IMR-90 (cell line): ENCODE measurements around the gene ZNF485. TPM values are rescaled to one million over a fixed set of nuclear protein-coding genes. Genes with fewer than 3 reads are reported as not detected.

Experiments
- ATAC-seq: fragments of 200-7000 bp; cut with Tn5 transposase; 2 replicates; pipeline ENCODE4 v1.9.1; 2020; ENCODE audit warnings: low read depth, mild to moderate bottlenecking, moderate library complexity
- BruUV-seq: library from RNA; stranded (reverse); fragments of 400-500 nt; replicated peaks from 2 replicates; lab custom pipeline; 2021; lab: Mats Ljungman, UMichigan
- CTCF ChIA-PET: fragments of 300-600 bp; formaldehyde crosslinking; extraction: SDS; loops from one replicate; lab custom pipeline; 2021; ENCODE audit warnings: antibody characterized with exemption; lab: Yijun Ruan, JAX
- POLR2A ChIA-PET: fragments of 300-600 bp; sonication (Branson Sonifier 250); formaldehyde crosslinking; loops from one replicate; lab custom pipeline; 2022; ENCODE audit warnings: antibody characterized with exemption; ENCODE audit not compliant: unreplicated experiment; lab: Charles Lee
- DNase-seq: peaks from one replicate; pipeline ENCODE4 v3.0.0; 2013
- H2AFZ ChIP-seq: replicated peaks from 2 replicates; pipeline ENCODE3; 2013; ENCODE audit warnings: low read length, mild to moderate bottlenecking; ENCODE audit not compliant: poor library complexity
- H2AK5ac ChIP-seq: 2 replicates; pipeline ENCODE4 v1.6.1; 2013; ENCODE audit warnings: low read depth, low read length, inconsistent platforms
- H2AK9ac ChIP-seq: replicated peaks from 2 replicates; pipeline ENCODE3; 2013; ENCODE audit warnings: mild to moderate bottlenecking, low read depth, low read length, moderate library complexity; ENCODE audit not compliant: poor library complexity
- H2BK120ac ChIP-seq: 2 replicates; pipeline ENCODE4 v1.6.1; 2013; ENCODE audit warnings: low read depth, low read length, inconsistent platforms
- H2BK15ac ChIP-seq: 3 replicates; pipeline ENCODE4 v1.6.1; 2013; ENCODE audit warnings: low read depth, low read length, inconsistent platforms
- H2BK20ac ChIP-seq: 2 replicates; pipeline ENCODE4 v1.6.1; 2013; ENCODE audit warnings: low read depth, mild to moderate bottlenecking, inconsistent platforms, low read length, moderate library complexity
- H2BK5ac ChIP-seq: 2 replicates; pipeline ENCODE4 v1.6.1; 2013; ENCODE audit warnings: mild to moderate bottlenecking, low read depth, low read length, inconsistent platforms; ENCODE audit not compliant: poor library complexity, severe bottlenecking
- H3K14ac ChIP-seq: replicated peaks from 2 replicates; pipeline ENCODE4 v1.6.1; 2013; ENCODE audit warnings: low read depth, low read length, inconsistent platforms
- H3K18ac ChIP-seq: 2 replicates; pipeline ENCODE4 v1.6.1; 2013; ENCODE audit warnings: low read depth, low read length, control low read depth
- H3K23ac ChIP-seq: 2 replicates; pipeline ENCODE4 v1.6.1; 2013; ENCODE audit warnings: low read depth, low read length, inconsistent platforms
- H3K27ac ChIP-seq: 2 replicates; pipeline ENCODE4 v1.5.1; 2013; ENCODE audit warnings: mild to moderate bottlenecking, control low read depth, low read length; ENCODE audit not compliant: insufficient read depth
- H3K27me3 ChIP-seq: 2 replicates; pipeline ENCODE4 v1.6.1; 2013; ENCODE audit warnings: low read length; ENCODE audit not compliant: control insufficient read depth, insufficient read depth
- H3K36me3 ChIP-seq: 2 replicates; pipeline ENCODE4 v1.6.1; 2013; ENCODE audit warnings: low read length, mixed read lengths; ENCODE audit not compliant: control insufficient read depth, insufficient read depth
- H3K4ac ChIP-seq: 2 replicates; pipeline ENCODE4 v1.6.1; 2013; ENCODE audit warnings: low read depth, low read length, inconsistent platforms
- H3K4me1 ChIP-seq: 2 replicates; pipeline ENCODE4 v1.6.1; 2013; ENCODE audit warnings: low read length, mixed read lengths; ENCODE audit not compliant: control insufficient read depth, insufficient read depth
- H3K4me2 ChIP-seq: 2 replicates; pipeline ENCODE4 v1.6.1; 2013; ENCODE audit warnings: low read depth, mild to moderate bottlenecking, control low read depth, low read length, moderate library complexity
- H3K4me3 ChIP-seq: 2 replicates; pipeline ENCODE4 v1.5.1; 2013; ENCODE audit warnings: low read depth, mild to moderate bottlenecking, control low read depth, low read length, moderate library complexity; ENCODE audit not compliant: insufficient read depth
- H3K56ac ChIP-seq: 2 replicates; pipeline ENCODE4 v1.6.1; 2013; ENCODE audit warnings: low read length, inconsistent platforms; ENCODE audit not compliant: insufficient read depth; ENCODE audit errors: extremely low read depth
- H3K79me1 ChIP-seq, 2 experiments: 2 replicates each; pipeline ENCODE4 v1.6.1; 2013; ENCODE audit warnings: low read length in 2 of 2, inconsistent platforms in 1 of 2, low read depth in 1 of 2
- H3K9ac ChIP-seq: 2 replicates; pipeline ENCODE4 v1.6.1; 2013; ENCODE audit warnings: low read depth, low read length, control low read depth
- H3K9me1 ChIP-seq: 2 replicates; pipeline ENCODE4 v1.6.1; 2013; ENCODE audit warnings: low read length, inconsistent platforms; ENCODE audit not compliant: insufficient read depth
- H3K9me3 ChIP-seq: 2 replicates; pipeline ENCODE4 v1.6.1; 2013; ENCODE audit warnings: low read length; ENCODE audit not compliant: control insufficient read depth, insufficient read depth
- H4K20me1 ChIP-seq: 2 replicates; pipeline ENCODE4 v1.6.1; 2013; ENCODE audit warnings: low read length, inconsistent platforms; ENCODE audit not compliant: insufficient read depth
- H4K5ac ChIP-seq: 2 replicates; pipeline ENCODE4 v1.6.1; 2013; ENCODE audit warnings: mild to moderate bottlenecking, low read depth, low read length, control low read depth
- H4K8ac ChIP-seq, 2 experiments: 2 replicates each; pipeline ENCODE4 v1.6.1; 2013; ENCODE audit warnings: low read depth in 2 of 2, low read length in 2 of 2, control low read depth in 1 of 2, inconsistent platforms in 1 of 2
- H4K91ac ChIP-seq: 2 replicates; pipeline ENCODE4 v1.6.1; 2013; ENCODE audit warnings: low read depth, low read length, inconsistent platforms; ENCODE audit not compliant: insufficient read depth
- BHLHE40 ChIP-seq: fragments of 150-350 bp; IDR thresholded peaks from 2 replicates; pipeline ENCODE4 v1.6.1; 2016; ENCODE audit warnings: mild to moderate bottlenecking, low read depth, low read length
- CEBPB ChIP-seq: IDR thresholded peaks from 2 replicates; pipeline ENCODE4 v1.6.1; 2012; ENCODE audit warnings: low read depth, low read length, improper control_type of control experiment
- CHD1 ChIP-seq: IDR thresholded peaks from 2 replicates; pipeline ENCODE4 v1.6.1; 2012; ENCODE audit warnings: low read depth, low read length, improper control_type of control experiment
- CTCF ChIP-seq: conservative IDR thresholded peaks from 2 replicates; pipeline ENCODE4 v1.5.1; 2012; ENCODE audit warnings: mild to moderate bottlenecking, low read depth, low read length, improper control_type of control experiment
- ELK1 ChIP-seq: fragments of 150-350 bp; IDR thresholded peaks from 2 replicates; pipeline ENCODE4 v1.6.1; 2016; ENCODE audit warnings: low read depth, mild to moderate bottlenecking, low read length, moderate library complexity, borderline replicate concordance
- FOS ChIP-seq: fragments of 150-350 bp; IDR thresholded peaks from 2 replicates; pipeline ENCODE4 v1.6.1; 2016; ENCODE audit warnings: low read depth, low read length
- MAFK ChIP-seq: IDR thresholded peaks from 2 replicates; pipeline ENCODE4 v1.6.1; 2012; ENCODE audit warnings: low read depth, low read length, improper control_type of control experiment
- MAZ ChIP-seq: IDR thresholded peaks from 2 replicates; pipeline ENCODE4 v1.6.1; 2012; ENCODE audit warnings: low read depth, mild to moderate bottlenecking, low read length, improper control_type of control experiment, moderate library complexity, borderline replicate concordance
- MXI1 ChIP-seq: IDR thresholded peaks from 2 replicates; pipeline ENCODE4 v1.6.1; 2012; ENCODE audit warnings: low read depth, mild to moderate bottlenecking, low read length, moderate library complexity, borderline replicate concordance
- NFE2L2 ChIP-seq: fragments of 150-350 bp; IDR thresholded peaks from 2 replicates; pipeline ENCODE4 v1.6.1; 2016; ENCODE audit warnings: low read depth, mild to moderate bottlenecking, low read length
- POLR2A ChIP-seq: IDR thresholded peaks from 2 replicates; pipeline ENCODE4 v1.6.1; 2012; ENCODE audit warnings: mild to moderate bottlenecking, low read depth, low read length
- RAD21 ChIP-seq: IDR thresholded peaks from 2 replicates; pipeline ENCODE4 v1.6.1; 2012; ENCODE audit warnings: low read length, improper control_type of control experiment
- RCOR1 ChIP-seq: IDR thresholded peaks from 2 replicates; pipeline ENCODE4 v1.6.1; 2012; ENCODE audit warnings: mild to moderate bottlenecking, low read length, improper control_type of control experiment; ENCODE audit not compliant: insufficient replicate concordance
- RFX5 ChIP-seq: IDR thresholded peaks from 2 replicates; pipeline ENCODE4 v1.8.0; 2012; ENCODE audit warnings: low read depth, mild to moderate bottlenecking, low read length, moderate library complexity
- SMC3 ChIP-seq: fragments of 150-350 bp; IDR thresholded peaks from 2 replicates; pipeline ENCODE4 v1.6.1; 2016; ENCODE audit warnings: low read depth, mild to moderate bottlenecking, antibody characterized with exemption, low read length, moderate library complexity
- USF2 ChIP-seq: fragments of 150-350 bp; IDR thresholded peaks from 2 replicates; pipeline ENCODE4 v1.6.1; 2017; ENCODE audit warnings: mild to moderate bottlenecking, antibody characterized with exemption, low read length, low read depth
- WGBS, 2 experiments: methylation state at CpG; one replicate each; pipeline versions ENCODE4 v1.1.5 to v1.1.7; 2013; ENCODE audit warnings: missing lambda C conversion rate in 2 of 2; ENCODE audit not compliant: insufficient read length in 1 of 2; ENCODE audit errors: extremely low coverage in 2 of 2; 5-methylcytosine and 5-hydroxymethylcytosine counted together
- dilution Hi-C: fragments of 300-500 bp; cut with HindIII; formaldehyde crosslinking; loops from one replicate; pipeline ENCODE4 v1.14.3; 2018; ENCODE audit warnings: low sequenced_read_pairs; ENCODE audit not compliant: unreplicated experiment
- in situ Hi-C: fragments of 300-500 bp; cut with MboI; formaldehyde crosslinking; loops from 3 replicates; pipeline ENCODE4 v1.14.3; 2019; ENCODE audit warnings: low sequenced_read_pairs, inconsistent platforms, mixed read lengths
- intact Hi-C: fragments of 100-400 bp; cut with micrococcal nuclease; formaldehyde crosslinking; loops from 2 replicates; pipeline ENCODE4 v1.10.0; 2022
- polyA plus RNA-seq, 3 experiments: library from polyadenylated mRNA; depleted of rRNA; stranded (reverse); fragments of >200 nt; gene quantifications; 2 replicates each; pipeline ENCODE4 v1.2.3, GENCODE V29; 2012; ENCODE audit warnings: low replicate concordance in 1 of 3
- total RNA-seq: library from RNA; depleted of rRNA; stranded (reverse); fragments of >200 nt; gene quantifications from 2 replicates; pipeline ENCODE4 v1.2.3, GENCODE V29; 2012

ZNF485 gene
- total and polyA plus RNA-seq, 2 of the 4 experiments (the other 2 are of a cell fraction), result 1.0 to 2.2 TPM

GRCh38 chr10:43605850-43606322, 352 bp upstream of the ZNF485 start:
- H4K20me1 ChIP-seq, result no peaks in the 10 kb centered on the region
- H2BK120ac ChIP-seq, result no peak overlapping the region
- BruUV-seq, result no TSS peak
- ChIA-PET CTCF (no interaction called here), POLR2A (no interaction called here)
- dilution Hi-C loops, result no loop called here
- H3K23ac ChIP-seq, result no peak overlapping the region
- H3K14ac ChIP-seq, result no peak overlapping the region
- DNase-seq (no peak), ATAC-seq (peak; percentile 36)
- H3K27ac ChIP-seq, result no peak overlapping the region
- no peak overlapping the region for H2BK5ac ChIP-seq
- peak overlapping the region; percentile 69 for H3K4me3 ChIP-seq
- no peak overlapping the region for H4K91ac ChIP-seq
- WGBS, 2 experiments, result 54% methylated on average over 9 of the region's 12 CpGs; no CpG with 5 or more reads in 1 of the 2 experiments
- H3K56ac ChIP-seq, result no peak overlapping the region
- H2BK15ac ChIP-seq, result no peak overlapping the region
- intact Hi-C loops, result no loop called here
- H4K8ac ChIP-seq, result peak overlapping the region; percentile 22 to 71; a peak in 1 of 4 replicates
- H4K5ac ChIP-seq, result peak overlapping the region; percentile 56
- H3K18ac ChIP-seq, result no peak overlapping the region
- H3K9me1 ChIP-seq, result peaks cover 3% of the 10 kb centered on the region
- H2AK5ac ChIP-seq, result no peak overlapping the region
- peak overlapping the region; percentile 99 for H2AFZ ChIP-seq
- no peaks in the 10 kb centered on the region for H3K9me3 ChIP-seq
- H3K27me3 ChIP-seq, result 0 out of 2 replicates have a peak, but pooled peaks cover 3% of the 10 kb centered on the region
- peak overlapping the region; percentile 60 for H2AK9ac ChIP-seq
- no peak overlapping the region for H3K9ac ChIP-seq
- TF ChIP-seq CHD1, result no peak
- no peak for TF ChIP-seq USF2
- TF ChIP-seq CTCF, result no peak
- TF ChIP-seq MAFK, result no peak
- no peak for TF ChIP-seq MXI1
- TF ChIP-seq RAD21, result no peak
- TF ChIP-seq POLR2A, result no peak
- TF ChIP-seq SMC3, result no peak
- no peak for TF ChIP-seq RFX5
- TF ChIP-seq MAZ, result no peak
- TF ChIP-seq ELK1, result no peak
- no peak for TF ChIP-seq RCOR1
- TF ChIP-seq BHLHE40, result no peak
- no peak for TF ChIP-seq CEBPB
- TF ChIP-seq FOS, result no peak
- TF ChIP-seq NFE2L2, result no peak
- H3K4ac ChIP-seq, result no peak overlapping the region
- peaks cover 2% of the 10 kb centered on the region; the same call in 1 of the 2 replicates for H3K4me1 ChIP-seq
- no peak overlapping the region for H2BK20ac ChIP-seq
- H3K4me2 ChIP-seq, result peak overlapping the region; percentile 63
- H3K36me3 ChIP-seq, result peaks cover 1% of the 10 kb centered on the region; the same call in 1 of the 2 replicates
- 0 out of 4 replicates have a peak, but pooled peaks cover 0 to 3% of the 10 kb centered on the region in 2 experiments for H3K79me1 ChIP-seq
- in situ Hi-C loops, result no loop called here
